Muscle layer of duodenum (tissue), 2 donors: ENCODE data around the gene KIF6.

Source experiments
- H3K27ac ChIP-seq: one replicate; pipeline ENCODE4 v1.7.0; 2013; ENCODE audit warnings: mild to moderate bottlenecking, low read length
- H3K27me3 ChIP-seq: one replicate; pipeline ENCODE4 v1.7.0; 2013; ENCODE audit warnings: low read depth, mild to moderate bottlenecking, control low read depth, low read length
- H3K36me3 ChIP-seq, 2 donors: one replicate each; pipeline ENCODE4 v1.7.0; 2013; ENCODE audit warnings: low read length in 2 of 2, control low read depth in 1 of 2, mild to moderate bottlenecking in 1 of 2; ENCODE audit not compliant: insufficient read depth in 2 of 2, control insufficient read depth in 1 of 2
- H3K4me1 ChIP-seq, 2 donors: one replicate each; pipeline ENCODE4 v1.7.0; 2013; ENCODE audit warnings: low read length in 2 of 2, mild to moderate bottlenecking in 2 of 2, control low read depth in 1 of 2, moderate library complexity in 1 of 2; ENCODE audit not compliant: insufficient read depth in 2 of 2, control insufficient read depth in 1 of 2
- H3K4me3 ChIP-seq, 2 donors: one replicate each; pipeline ENCODE4 v1.7.0; 2013; ENCODE audit warnings: low read length in 2 of 2, low read depth in 1 of 2, mild to moderate bottlenecking in 1 of 2
- H3K9me3 ChIP-seq, 2 donors: one replicate each; pipeline ENCODE4 v1.7.0; 2013; ENCODE audit warnings: low read length in 2 of 2, control low read depth in 1 of 2, mild to moderate bottlenecking in 1 of 2; ENCODE audit not compliant: control insufficient read depth in 1 of 2
- donor health status: healthy.

Gene KIF6

GRCh38 chr6:39615622-39616021 is 109.6 kb downstream of the KIF6 start:
- no peaks in the 10 kb centered on the region for H3K27me3 ChIP-seq
- H3K4me1 ChIP-seq, result peaks cover 0 to 6% of the 10 kb centered on the region in 2 donors
- H3K4me3 ChIP-seq, result no peak overlapping the region
- no peaks in the 10 kb centered on the region for H3K9me3 ChIP-seq
- no peaks in the 10 kb centered on the region for H3K36me3 ChIP-seq
- H3K27ac ChIP-seq, result no peak overlapping the region

GRCh38 chr6:39614393-39614950 is 110.7 kb downstream of the KIF6 start:
- H3K9me3 ChIP-seq, result no peaks in the 10 kb centered on the region
- H3K4me1 ChIP-seq, result peaks cover 0 to 13% of the 10 kb centered on the region in 2 donors
- H3K27me3 ChIP-seq, result no peaks in the 10 kb centered on the region
- no peaks in the 10 kb centered on the region for H3K36me3 ChIP-seq
- no peak overlapping the region for H3K27ac ChIP-seq
- no peak overlapping the region for H3K4me3 ChIP-seq

- Histone ChIP-seq H3K36me3 (no peaks in the 10 kb centered on the region), H3K27ac (peak overlapping the region; percentile 32), H3K4me1 (peaks cover 0 to 7% of the 10 kb centered on the region in 2 donors), H3K4me3 (no peak overlapping the region), H3K9me3 (no peaks in the 10 kb centered on the region), H3K27me3 (no peaks in the 10 kb centered on the region)
Measured at GRCh38 chr6:39610221-39610620, 115.0 kb downstream of the KIF6 start.

GRCh38 chr6:39608652-39609345 is 116.4 kb downstream of the KIF6 start:
- Histone ChIP-seq H3K27ac (no peak overlapping the region), H3K36me3 (no peaks in the 10 kb centered on the region), H3K4me1 (peaks cover 0 to 18% of the 10 kb centered on the region in 2 donors), H3K27me3 (no peaks in the 10 kb centered on the region), H3K9me3 (no peaks in the 10 kb centered on the region), H3K4me3 (no peak overlapping the region)

- Histone ChIP-seq H3K27me3 (no peaks in the 10 kb centered on the region), H3K4me1 (peaks cover 0 to 23% of the 10 kb centered on the region in 2 donors), H3K27ac (no peak overlapping the region), H3K36me3 (no peaks in the 10 kb centered on the region), H3K4me3 (no peak overlapping the region), H3K9me3 (no peaks in the 10 kb centered on the region)
Measured at GRCh38 chr6:39602601-39603519, 122.3 kb downstream of the KIF6 start.

- Histone ChIP-seq H3K9me3 (no peaks in the 10 kb centered on the region), H3K27ac (no peak overlapping the region), H3K4me3 (no peak overlapping the region), H3K36me3 (no peaks in the 10 kb centered on the region), H3K4me1 (peaks cover 0 to 23% of the 10 kb centered on the region in 2 donors), H3K27me3 (no peaks in the 10 kb centered on the region)
Measured at GRCh38 chr6:39599973-39600372, 125.2 kb downstream of the KIF6 start.

GRCh38 chr6:39599341-39599740 is 125.9 kb downstream of the KIF6 start:
- Histone ChIP-seq H3K4me3 (no peak overlapping the region), H3K27ac (no peak overlapping the region), H3K4me1 (peaks cover 0 to 18% of the 10 kb centered on the region in 2 donors), H3K27me3 (no peaks in the 10 kb centered on the region), H3K9me3 (no peaks in the 10 kb centered on the region), H3K36me3 (no peaks in the 10 kb centered on the region)

GRCh38 chr6:39594285-39594684 is 130.9 kb downstream of the KIF6 start:
- H3K4me1 ChIP-seq, result no peaks in the 10 kb centered on the region
- no peaks in the 10 kb centered on the region for H3K36me3 ChIP-seq
- no peaks in the 10 kb centered on the region for H3K9me3 ChIP-seq
- H3K27me3 ChIP-seq, result no peaks in the 10 kb centered on the region
- no peak overlapping the region for H3K4me3 ChIP-seq
- H3K27ac ChIP-seq, result no peak overlapping the region

- Histone ChIP-seq H3K4me1 (no peaks in the 10 kb centered on the region), H3K4me3 (no peak overlapping the region), H3K27ac (no peak overlapping the region), H3K36me3 (no peaks in the 10 kb centered on the region), H3K27me3 (no peaks in the 10 kb centered on the region), H3K9me3 (no peaks in the 10 kb centered on the region)
Measured at GRCh38 chr6:39593646-39594045, 131.6 kb downstream of the KIF6 start.

GRCh38 chr6:39590871-39591393 is 134.3 kb downstream of the KIF6 start:
- H3K9me3 ChIP-seq, result no peaks in the 10 kb centered on the region
- H3K27me3 ChIP-seq, result no peaks in the 10 kb centered on the region
- H3K36me3 ChIP-seq, result no peaks in the 10 kb centered on the region
- no peak overlapping the region for H3K27ac ChIP-seq
- H3K4me3 ChIP-seq, result no peak overlapping the region
- no peaks in the 10 kb centered on the region for H3K4me1 ChIP-seq

GRCh38 chr6:39587080-39587479 is 138.1 kb downstream of the KIF6 start:
- no peaks in the 10 kb centered on the region for H3K36me3 ChIP-seq

More at GRCh38 chr6:39587080-39587479, 138.1 kb downstream of the KIF6 start:
- H3K4me1 ChIP-seq, result no peaks in the 10 kb centered on the region
- no peak overlapping the region for H3K4me3 ChIP-seq
- H3K9me3 ChIP-seq, result no peaks in the 10 kb centered on the region
- H3K27me3 ChIP-seq, result no peaks in the 10 kb centered on the region
- H3K27ac ChIP-seq, result no peak overlapping the region
